Ishikawa (cell line): ENCODE data around the gene EGFLAM.

ENCODE experiments used
- CEBPB ChIP-seq: IDR thresholded peaks from 2 replicates; pipeline ENCODE4 v1.6.1; 2012
- CREB1 ChIP-seq: IDR thresholded peaks from 2 replicates; pipeline ENCODE4 v1.6.1; 2012; ENCODE audit warnings: low read depth
- EGR1 ChIP-seq: IDR thresholded peaks from 2 replicates; pipeline ENCODE4 v1.6.1; 2012
- EP300 ChIP-seq: IDR thresholded peaks from 2 replicates; pipeline ENCODE4 v1.6.1; 2012; ENCODE audit warnings: borderline replicate concordance
- FOXM1 ChIP-seq: IDR thresholded peaks from 2 replicates; pipeline ENCODE4 v1.6.1; 2012; ENCODE audit warnings: low read depth, borderline replicate concordance
- NFIC ChIP-seq: IDR thresholded peaks from 2 replicates; pipeline ENCODE4 v1.6.1; 2012
- RAD21 ChIP-seq: IDR thresholded peaks from 2 replicates; pipeline ENCODE4 v1.6.1; 2012; ENCODE audit warnings: low read depth
- TAF1 ChIP-seq: IDR thresholded peaks from 2 replicates; pipeline ENCODE4 v1.6.1; 2012; ENCODE audit warnings: low read depth, mild to moderate bottlenecking
- TCF12 ChIP-seq: IDR thresholded peaks from 2 replicates; pipeline ENCODE4 v1.6.1; 2012; ENCODE audit warnings: low read depth
- TEAD4 ChIP-seq: IDR thresholded peaks from 2 replicates; pipeline ENCODE4 v1.6.1; 2012
- YY1 ChIP-seq: IDR thresholded peaks from 2 replicates; pipeline ENCODE4 v1.6.1; 2012; ENCODE audit warnings: low read depth
- ZBTB7A ChIP-seq: IDR thresholded peaks from 2 replicates; pipeline ENCODE4 v1.6.1; 2012; ENCODE audit warnings: low read depth
- TF ChIP-seq, protein P1 (sequence below): IDR thresholded peaks from 2 replicates; pipeline ENCODE4 v1.6.1; 2012; ENCODE audit warnings: low read depth, mild to moderate bottlenecking
- TF ChIP-seq, protein P2 (sequence below): IDR thresholded peaks from 2 replicates; pipeline ENCODE4 v1.6.1; 2012
- TF ChIP-seq, protein P3 (sequence below): IDR thresholded peaks from 2 replicates; pipeline ENCODE4 v1.6.1; 2012

EGFLAM gene

DNA sequence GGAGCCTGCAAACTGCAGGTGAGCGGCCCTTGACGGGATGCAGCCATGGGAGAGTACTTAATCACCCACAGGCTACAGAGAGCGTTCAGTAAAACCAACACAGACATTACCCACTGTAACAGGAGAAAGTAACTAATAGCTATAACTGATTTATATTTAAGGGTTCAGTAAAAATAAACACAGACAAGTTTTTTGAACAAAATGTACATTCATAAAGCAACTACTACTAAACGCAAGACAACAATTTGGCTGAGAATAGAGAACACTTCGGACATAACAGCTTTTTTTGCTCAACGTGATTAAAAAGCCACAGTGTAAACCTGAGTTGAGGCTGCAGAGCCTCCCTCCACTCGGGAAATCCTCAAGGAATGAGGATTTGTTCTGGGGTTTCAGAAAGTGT, 236.4 kb downstream of the EGFLAM start:
- TF ChIP-seq, protein P1, sequence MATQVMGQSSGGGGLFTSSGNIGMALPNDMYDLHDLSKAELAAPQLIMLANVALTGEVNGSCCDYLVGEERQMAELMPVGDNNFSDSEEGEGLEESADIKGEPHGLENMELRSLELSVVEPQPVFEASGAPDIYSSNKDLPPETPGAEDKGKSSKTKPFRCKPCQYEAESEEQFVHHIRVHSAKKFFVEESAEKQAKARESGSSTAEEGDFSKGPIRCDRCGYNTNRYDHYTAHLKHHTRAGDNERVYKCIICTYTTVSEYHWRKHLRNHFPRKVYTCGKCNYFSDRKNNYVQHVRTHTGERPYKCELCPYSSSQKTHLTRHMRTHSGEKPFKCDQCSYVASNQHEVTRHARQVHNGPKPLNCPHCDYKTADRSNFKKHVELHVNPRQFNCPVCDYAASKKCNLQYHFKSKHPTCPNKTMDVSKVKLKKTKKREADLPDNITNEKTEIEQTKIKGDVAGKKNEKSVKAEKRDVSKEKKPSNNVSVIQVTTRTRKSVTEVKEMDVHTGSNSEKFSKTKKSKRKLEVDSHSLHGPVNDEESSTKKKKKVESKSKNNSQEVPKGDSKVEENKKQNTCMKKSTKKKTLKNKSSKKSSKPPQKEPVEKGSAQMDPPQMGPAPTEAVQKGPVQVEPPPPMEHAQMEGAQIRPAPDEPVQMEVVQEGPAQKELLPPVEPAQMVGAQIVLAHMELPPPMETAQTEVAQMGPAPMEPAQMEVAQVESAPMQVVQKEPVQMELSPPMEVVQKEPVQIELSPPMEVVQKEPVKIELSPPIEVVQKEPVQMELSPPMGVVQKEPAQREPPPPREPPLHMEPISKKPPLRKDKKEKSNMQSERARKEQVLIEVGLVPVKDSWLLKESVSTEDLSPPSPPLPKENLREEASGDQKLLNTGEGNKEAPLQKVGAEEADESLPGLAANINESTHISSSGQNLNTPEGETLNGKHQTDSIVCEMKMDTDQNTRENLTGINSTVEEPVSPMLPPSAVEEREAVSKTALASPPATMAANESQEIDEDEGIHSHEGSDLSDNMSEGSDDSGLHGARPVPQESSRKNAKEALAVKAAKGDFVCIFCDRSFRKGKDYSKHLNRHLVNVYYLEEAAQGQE = no peak
- TF ChIP-seq, protein P2, sequence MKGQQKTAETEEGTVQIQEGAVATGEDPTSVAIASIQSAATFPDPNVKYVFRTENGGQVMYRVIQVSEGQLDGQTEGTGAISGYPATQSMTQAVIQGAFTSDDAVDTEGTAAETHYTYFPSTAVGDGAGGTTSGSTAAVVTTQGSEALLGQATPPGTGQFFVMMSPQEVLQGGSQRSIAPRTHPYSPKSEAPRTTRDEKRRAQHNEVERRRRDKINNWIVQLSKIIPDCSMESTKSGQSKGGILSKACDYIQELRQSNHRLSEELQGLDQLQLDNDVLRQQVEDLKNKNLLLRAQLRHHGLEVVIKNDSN = no peak
- TF ChIP-seq FOXM1 = no peak
- no peak for TF ChIP-seq ZBTB7A
- TF ChIP-seq TEAD4 = no peak
- TF ChIP-seq EGR1 = no peak
- no peak for TF ChIP-seq RAD21
- no peak for TF ChIP-seq TCF12
- TF ChIP-seq, protein P3, sequence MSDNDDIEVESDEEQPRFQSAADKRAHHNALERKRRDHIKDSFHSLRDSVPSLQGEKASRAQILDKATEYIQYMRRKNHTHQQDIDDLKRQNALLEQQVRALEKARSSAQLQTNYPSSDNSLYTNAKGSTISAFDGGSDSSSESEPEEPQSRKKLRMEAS = no peak

DNA sequence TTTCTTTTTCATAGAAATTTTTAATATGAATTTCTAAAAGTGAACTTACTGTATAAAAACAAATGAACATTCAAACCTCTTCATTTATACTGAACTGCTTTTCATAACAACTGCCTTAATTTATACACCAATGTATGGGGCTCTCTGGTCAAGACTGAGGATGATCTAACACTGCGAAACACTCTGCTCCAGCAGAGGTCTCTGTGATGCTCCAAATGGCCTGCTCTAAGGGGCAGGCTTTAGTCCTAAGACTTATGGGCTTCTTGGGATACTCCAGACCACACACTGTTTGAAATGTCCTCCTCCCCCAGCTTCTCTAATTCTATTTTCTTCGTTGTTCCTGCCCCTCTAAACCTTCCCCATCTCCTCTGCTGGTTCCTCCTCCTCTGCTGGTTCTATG, 239.6 kb downstream of the EGFLAM start:
- TF ChIP-seq FOXM1 (no peak), RAD21 (peak; percentile 22; the same call in 1 of the 2 replicates)

DNA sequence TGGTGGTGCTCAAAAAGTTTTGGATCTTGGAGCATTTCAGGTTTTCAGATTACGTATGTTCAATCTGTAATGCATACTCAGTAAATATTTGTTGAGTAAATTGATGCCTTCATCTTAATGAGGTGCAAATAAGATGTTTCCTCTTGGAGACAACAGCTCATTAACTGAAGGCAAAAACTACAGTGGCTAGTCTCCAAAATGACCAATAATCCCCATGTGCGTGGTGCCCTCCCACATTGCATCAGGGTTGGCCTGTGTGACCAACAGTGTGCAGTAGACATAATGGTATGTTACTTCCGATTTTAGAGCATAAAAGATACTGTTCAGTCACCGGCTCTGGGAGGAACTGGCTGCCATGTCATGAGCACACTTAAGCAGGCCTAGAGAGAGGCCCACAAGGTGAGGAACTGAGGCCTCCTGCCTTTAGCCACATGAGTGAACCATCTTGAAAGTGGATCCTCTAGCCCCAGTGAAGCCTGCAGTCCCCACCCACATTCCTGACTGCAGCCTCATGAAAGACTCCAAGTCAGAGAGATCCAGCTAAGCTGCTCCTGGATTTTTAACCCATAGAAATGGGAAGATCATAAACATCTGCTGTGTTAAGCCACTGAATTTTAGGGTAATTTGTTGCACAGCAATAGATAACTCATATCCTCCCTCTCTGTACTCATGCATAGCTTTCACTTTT, 242.4 kb downstream of the EGFLAM start:
- no peak for TF ChIP-seq EGR1
- TF ChIP-seq, protein P1 = no peak
- TF ChIP-seq FOXM1 = no peak
- no peak for TF ChIP-seq EP300
- TF ChIP-seq CREB1 = no peak
- TF ChIP-seq TCF12 = no peak
- no peak for TF ChIP-seq CEBPB
- no peak for TF ChIP-seq TAF1
- no peak for TF ChIP-seq RAD21
- TF ChIP-seq, protein P2 = no peak
- no peak for TF ChIP-seq YY1
- TF ChIP-seq NFIC = no peak
- TF ChIP-seq, protein P3 = no peak
- TF ChIP-seq ZBTB7A = no peak
- TF ChIP-seq TEAD4 = no peak

DNA sequence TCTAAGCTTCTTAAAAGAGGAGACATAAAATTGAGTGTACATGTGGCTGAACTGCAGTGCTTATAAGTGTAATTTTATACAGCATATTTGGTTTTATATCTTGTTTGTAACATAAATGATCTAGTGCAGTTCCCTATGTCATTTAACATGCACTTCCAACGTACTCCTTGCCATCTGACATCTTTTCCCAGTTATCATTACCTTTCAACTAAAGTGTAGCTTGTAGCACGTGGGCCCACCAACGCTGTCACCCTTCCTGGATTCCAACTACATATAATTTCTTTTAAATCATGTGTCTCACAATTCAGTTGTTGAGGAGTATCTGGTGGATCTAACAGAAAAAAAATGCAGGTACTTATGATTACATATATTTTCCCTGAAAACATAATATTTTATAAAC, 247.9 kb downstream of the EGFLAM start:
- TF ChIP-seq YY1 (no peak), FOXM1 (no peak), TCF12 (no peak), TAF1 (no peak), NFIC (no peak), EP300 (no peak), EGR1 (no peak), RAD21 (no peak), ZBTB7A (no peak), TEAD4 (no peak), CREB1 (no peak), CEBPB (no peak)
- TF ChIP-seq, protein P1 = no peak
- TF ChIP-seq, protein P2 = no peak
- TF ChIP-seq, protein P3 = no peak
